ENCODE data around the gene BRD3.

- TF ChIP-seq, protein P1, sequence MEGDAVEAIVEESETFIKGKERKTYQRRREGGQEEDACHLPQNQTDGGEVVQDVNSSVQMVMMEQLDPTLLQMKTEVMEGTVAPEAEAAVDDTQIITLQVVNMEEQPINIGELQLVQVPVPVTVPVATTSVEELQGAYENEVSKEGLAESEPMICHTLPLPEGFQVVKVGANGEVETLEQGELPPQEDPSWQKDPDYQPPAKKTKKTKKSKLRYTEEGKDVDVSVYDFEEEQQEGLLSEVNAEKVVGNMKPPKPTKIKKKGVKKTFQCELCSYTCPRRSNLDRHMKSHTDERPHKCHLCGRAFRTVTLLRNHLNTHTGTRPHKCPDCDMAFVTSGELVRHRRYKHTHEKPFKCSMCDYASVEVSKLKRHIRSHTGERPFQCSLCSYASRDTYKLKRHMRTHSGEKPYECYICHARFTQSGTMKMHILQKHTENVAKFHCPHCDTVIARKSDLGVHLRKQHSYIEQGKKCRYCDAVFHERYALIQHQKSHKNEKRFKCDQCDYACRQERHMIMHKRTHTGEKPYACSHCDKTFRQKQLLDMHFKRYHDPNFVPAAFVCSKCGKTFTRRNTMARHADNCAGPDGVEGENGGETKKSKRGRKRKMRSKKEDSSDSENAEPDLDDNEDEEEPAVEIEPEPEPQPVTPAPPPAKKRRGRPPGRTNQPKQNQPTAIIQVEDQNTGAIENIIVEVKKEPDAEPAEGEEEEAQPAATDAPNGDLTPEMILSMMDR (IDR thresholded peaks at IDR 0.05), result no peak
- no peak for TF ChIP-seq POLR2A (IDR thresholded peaks at IDR 0.05)
Measured at GRCh38 chr9:134035041-134036039, 32.5 kb downstream of the BRD3 start.

All from testis (tissue), 2 donors.